H1 (cell line): ENCODE results near the gene EOLA1. TPM values are rescaled to one million over a fixed set of nuclear protein-coding genes. Genes with fewer than 3 reads are reported as not detected.

Experiments
- CTCF ChIA-PET: fragments of 300-600 bp; sonication (Branson Sonifier 250); formaldehyde crosslinking; loops from one replicate; lab custom pipeline; 2021; ENCODE audit not compliant: partially characterized antibody; lab: Charles Lee
- POLR2A ChIA-PET: fragments of 300-600 bp; sonication (Branson Sonifier 250); formaldehyde crosslinking; loops from one replicate; lab custom pipeline; 2021; ENCODE audit warnings: inconsistent platforms; ENCODE audit not compliant: partially characterized antibody; lab: Charles Lee
- DNase-seq, 2 experiments: peaks; one replicate each; pipeline versions ENCODE4 v3.0.0 to v3.0.0-alpha.2; 2010 to 2022; ENCODE audit warnings: low spot score in 2 of 2, low read depth in 1 of 2, mixed read lengths in 1 of 2
- FAIRE-seq: peaks from 2 replicates; lab custom pipeline; 2011; peaks lifted over from hg19 to GRCh38; lab: Jason Lieb, UNC
- H2AFZ ChIP-seq: 2 replicates; pipeline ENCODE4 v1.8.1; 2012; ENCODE audit warnings: low read length, inconsistent platforms
- H2AK5ac ChIP-seq: 2 replicates; pipeline ENCODE4 v1.6.1; 2013; ENCODE audit warnings: low read depth, low read length
- H2BK120ac ChIP-seq: replicated peaks from 2 replicates; pipeline ENCODE3; 2013; ENCODE audit warnings: low read depth, low read length, inconsistent platforms
- H2BK12ac ChIP-seq: 2 replicates; pipeline ENCODE4 v1.6.1; 2013; ENCODE audit warnings: low read depth, low read length
- H2BK15ac ChIP-seq: 2 replicates; pipeline ENCODE4 v1.6.1; 2013; ENCODE audit warnings: low read length
- H2BK20ac ChIP-seq: 2 replicates; pipeline ENCODE4 v1.6.1; 2013; ENCODE audit warnings: low read length
- H2BK5ac ChIP-seq: 2 replicates; pipeline ENCODE4 v1.6.1; 2013; ENCODE audit warnings: low read depth, low read length
- H3K14ac ChIP-seq: 2 replicates; pipeline ENCODE4 v1.6.1; 2013; ENCODE audit warnings: inconsistent platforms; ENCODE audit not compliant: insufficient read length
- H3K18ac ChIP-seq: 2 replicates; pipeline ENCODE4 v1.6.1; 2013; ENCODE audit warnings: low read length; ENCODE audit errors: extremely low read depth
- H3K23ac ChIP-seq: 2 replicates; pipeline ENCODE4 v1.6.1; 2013; ENCODE audit warnings: inconsistent platforms; ENCODE audit not compliant: insufficient read length
- H3K23me2 ChIP-seq: 2 replicates; pipeline ENCODE4 v1.6.1; 2013; ENCODE audit warnings: low read depth, low read length
- H3K27ac ChIP-seq: 2 replicates; pipeline ENCODE4 v1.6.1; 2011; ENCODE audit warnings: low read depth, low read length, inconsistent platforms
- H3K27me3 ChIP-seq, 4 experiments: replicated peaks in 1 of 4; 1 replicate in 1 of 4; 2 replicates in 3 of 4; pipeline versions ENCODE4 v1.6.1 to v1.8.1; 2011 to 2013; ENCODE audit warnings: low read length in 3 of 4, mild to moderate bottlenecking in 3 of 4, inconsistent platforms in 2 of 4, mixed read lengths in 2 of 4, moderate library complexity in 1 of 4; ENCODE audit not compliant: control insufficient read depth in 3 of 4, insufficient read depth in 3 of 4; ENCODE audit errors: extremely low read depth in 1 of 4
- H3K36me3 ChIP-seq, 4 experiments: 2 replicates each; pipeline versions ENCODE4 v1.6.1 to v1.8.1; 2011 to 2013; ENCODE audit warnings: mild to moderate bottlenecking in 4 of 4, low read length in 3 of 4, moderate library complexity in 2 of 4, control low read depth in 1 of 4, inconsistent platforms in 1 of 4; ENCODE audit not compliant: insufficient read depth in 4 of 4, control insufficient read depth in 2 of 4
- H3K4ac ChIP-seq: replicated peaks from 2 replicates; pipeline ENCODE3; 2013; ENCODE audit warnings: low read length, low read depth, mixed read lengths, inconsistent platforms; ENCODE audit not compliant: insufficient read length
- H3K4me1 ChIP-seq, 4 experiments: replicated peaks in 1 of 4; 1 replicate in 1 of 4; 2 replicates in 3 of 4; pipeline versions ENCODE4 v1.6.1 to v1.8.1; 2011 to 2013; ENCODE audit warnings: low read length in 3 of 4, inconsistent platforms in 2 of 4, mixed read lengths in 1 of 4; ENCODE audit not compliant: insufficient read depth in 4 of 4, control insufficient read depth in 3 of 4
- H3K4me2 ChIP-seq, 2 experiments: 2 replicates each; pipeline versions ENCODE4 v1.6.1 to v1.8.1; 2011 to 2013; ENCODE audit warnings: low read depth in 2 of 2, low read length in 2 of 2, control low read depth in 1 of 2, inconsistent platforms in 1 of 2, mild to moderate bottlenecking in 1 of 2; ENCODE audit not compliant: insufficient read depth in 1 of 2
- H3K4me3 ChIP-seq, 4 experiments: fragments of 200-600, 300-600 bp in 1 of 4; sonication (generic), shearing (Covaris generic), sonication (Bioruptor Twin) in 1 of 4; 2 replicates each; pipeline versions ENCODE4 v1.5.1 to v1.8.1; 2011 to 2016; ENCODE audit warnings: low read length in 4 of 4, low read depth in 3 of 4, control low read depth in 2 of 4, inconsistent platforms in 2 of 4, mild to moderate bottlenecking in 2 of 4, mixed read lengths in 1 of 4, moderate library complexity in 1 of 4; ENCODE audit not compliant: insufficient read depth in 2 of 4; ENCODE audit errors: extremely low read depth in 1 of 4
- H3K56ac ChIP-seq: replicated peaks from 2 replicates; pipeline ENCODE3; 2013; ENCODE audit warnings: low read depth, mild to moderate bottlenecking, mixed read lengths, low read length, inconsistent platforms; ENCODE audit not compliant: insufficient read length
- H3K79me1 ChIP-seq: 2 replicates; pipeline ENCODE4 v1.6.1; 2013; ENCODE audit warnings: low read depth, low read length, control low read depth
- H3K79me2 ChIP-seq, 2 experiments: 2 replicates each; pipeline versions ENCODE4 v1.6.1 to v1.8.1; 2012 to 2013; ENCODE audit warnings: low read length in 2 of 2, mild to moderate bottlenecking in 2 of 2, inconsistent platforms in 1 of 2; ENCODE audit not compliant: insufficient read depth in 2 of 2, control insufficient read depth in 1 of 2
- H3K9ac ChIP-seq, 4 experiments: replicated peaks in 1 of 4; 1 replicate in 1 of 4; 2 replicates in 3 of 4; pipeline versions ENCODE4 v1.6.1 to v1.8.1; 2011 to 2013; ENCODE audit warnings: low read depth in 3 of 4, low read length in 3 of 4, control low read depth in 2 of 4, mild to moderate bottlenecking in 2 of 4, moderate library complexity in 2 of 4, inconsistent platforms in 1 of 4; ENCODE audit errors: extremely low read depth in 1 of 4
- H3K9me3 ChIP-seq, 2 experiments: 2 replicates each; pipeline versions ENCODE4 v1.6.1 to v1.8.1; 2012 to 2013; ENCODE audit warnings: mild to moderate bottlenecking in 2 of 2, moderate library complexity in 2 of 2, control low read depth in 1 of 2, inconsistent platforms in 1 of 2, low read depth in 1 of 2, low read length in 1 of 2, mixed read lengths in 1 of 2; ENCODE audit not compliant: insufficient read depth in 2 of 2
- H4K20me1 ChIP-seq, 2 experiments: replicated peaks in 1 of 2; 2 replicates each; pipeline versions ENCODE3 to v1.8.1; 2011 to 2013; ENCODE audit warnings: inconsistent platforms in 2 of 2, low read length in 2 of 2, mild to moderate bottlenecking in 1 of 2; ENCODE audit not compliant: insufficient read depth in 2 of 2, control insufficient read depth in 1 of 2
- H4K5ac ChIP-seq: 2 replicates; pipeline ENCODE4 v1.6.1; 2013; ENCODE audit warnings: low read length, low read depth, mixed read lengths, inconsistent platforms; ENCODE audit not compliant: insufficient read length
- H4K8ac ChIP-seq: 2 replicates; pipeline ENCODE4 v1.8.0; 2013; ENCODE audit warnings: mild to moderate bottlenecking, moderate library complexity, low read length, inconsistent platforms; ENCODE audit not compliant: insufficient read depth; ENCODE audit errors: extremely low read depth
- H4K91ac ChIP-seq: replicated peaks from 2 replicates; pipeline ENCODE3; 2013; ENCODE audit warnings: low read length, mixed read lengths, inconsistent platforms; ENCODE audit not compliant: insufficient read length
- BRCA1 ChIP-seq: IDR thresholded peaks from 2 replicates; pipeline ENCODE4 v1.6.1; 2012; ENCODE audit warnings: low read depth, low read length, improper control_type of control experiment
- E2F6 ChIP-seq: IDR thresholded peaks from 2 replicates; pipeline ENCODE4 v1.6.1; 2012; ENCODE audit warnings: inconsistent platforms
- GTF2F1 ChIP-seq: IDR thresholded peaks from 2 replicates; pipeline ENCODE4 v1.6.1; 2012; ENCODE audit warnings: low read depth, low read length, improper control_type of control experiment, borderline replicate concordance
- KDM1A ChIP-seq: fragments of 200-600, 300-600 bp; sonication (generic); IDR thresholded peaks from 2 replicates; pipeline ENCODE4 v1.7.1; 2016; ENCODE audit warnings: mild to moderate bottlenecking, low read length, borderline replicate concordance
- KDM4A ChIP-seq: IDR thresholded peaks from one replicate; pipeline ENCODE4 v1.7.1; 2012; ENCODE audit warnings: low read depth, mild to moderate bottlenecking, moderate library complexity, low read length, inconsistent platforms; ENCODE audit not compliant: severe bottlenecking
- POU5F1 ChIP-seq: IDR thresholded peaks from 2 replicates; pipeline ENCODE4 v1.6.1; 2011; ENCODE audit warnings: low read depth, mild to moderate bottlenecking, low read length, moderate library complexity
- SAP30 ChIP-seq: fragments of 300-600 bp; sonication (generic); IDR thresholded peaks from 2 replicates; pipeline ENCODE4 v1.7.1; 2012; ENCODE audit warnings: low read length, moderate library complexity, mild to moderate bottlenecking, inconsistent platforms; ENCODE audit not compliant: insufficient read depth, insufficient replicate concordance
- USF2 ChIP-seq: IDR thresholded peaks from 2 replicates; pipeline ENCODE4 v1.6.1; 2011; ENCODE audit warnings: low read length, improper control_type of control experiment
- WGBS, 2 experiments: shearing (Covaris generic) in 1 of 2; methylation state at CpG; one replicate each; pipeline versions ENCODE4 v1.1.6 to v1.1.7; 2013 to 2015; ENCODE audit warnings: low lambda C conversion rate in 2 of 2, mixed read lengths in 2 of 2, inconsistent platforms in 1 of 2, low coverage in 1 of 2, missing lambda C conversion rate in 1 of 2; ENCODE audit not compliant: insufficient replicate concordance in 2 of 2, insufficient coverage in 1 of 2, insufficient read length in 1 of 2; ENCODE audit errors: extremely low coverage in 1 of 2, missing lambda C conversion rate in 1 of 2; 5-methylcytosine and 5-hydroxymethylcytosine counted together
- polyA plus RNA-seq, 7 experiments: library from polyadenylated mRNA; depleted of rRNA in 3 of 7; stranded (reverse) in 5 of 7; unstranded in 2 of 7; fragments of >200 nt in 5 of 7; fragments of 200-250 nt in 2 of 7; gene quantifications; 1 replicate in 5 of 7; 2 replicates in 1 of 7; 4 replicates in 1 of 7; pipeline versions ENCODE4 v1.2.1 to v1.2.3, GENCODE V29; 2011 to 2013; ENCODE audit warnings: missing spikeins in 2 of 7, mixed read lengths in 2 of 7
- total RNA-seq: library from RNA; stranded (reverse); fragmentation: NEBNext Ultra II Directional; extraction: Animal tissue kit (Norgen Biotek cat#: 25700); gene quantifications from 2 replicates; pipeline ENCODE4 v1.2.1, GENCODE V29; 2021

The EOLA1 gene
- total and polyA plus RNA-seq, 2 of the 8 experiments (the other 6 are each of a cell fraction or from before 2014, with no cell fraction given), result 5.4 to 7.6 TPM

GRCh38 chrX:149531599-149531998 is 9.2 kb upstream of the EOLA1 start:
- no peaks in the 10 kb centered on the region for H3K9me3 ChIP-seq
- H3K27ac ChIP-seq, result no peak overlapping the region
- H3K56ac ChIP-seq, result no peak overlapping the region
- H2BK12ac ChIP-seq, result no peak overlapping the region
- H2BK20ac ChIP-seq, result no peak overlapping the region
- no peak overlapping the region for H3K18ac ChIP-seq
- no peak overlapping the region for H3K14ac ChIP-seq
- no peaks in the 10 kb centered on the region for H3K27me3 ChIP-seq
- ChIA-PET CTCF (interaction anchor here (0.9 to 2.9 kb wide), 2 partner anchors 10 to 19 kb away, joined by 4 to 12 read pairs; no protein-coding TSS in a partner anchor), POLR2A (no interaction called here)
- H3K4me3 ChIP-seq, result no peak overlapping the region
- no peak overlapping the region for H4K5ac ChIP-seq
- H3K23ac ChIP-seq, result no peak overlapping the region
- no peak overlapping the region for H4K8ac ChIP-seq
- H4K20me1 ChIP-seq, result no peaks in the 10 kb centered on the region
- no peak for DNase-seq
- no peak overlapping the region for H3K4me2 ChIP-seq
- H3K4me1 ChIP-seq, result no peaks in the 10 kb centered on the region
- H2AK5ac ChIP-seq, result no peak overlapping the region
- H3K4ac ChIP-seq, result no peak overlapping the region
- H3K23me2 ChIP-seq, result peaks cover 1% of the 10 kb centered on the region; the same call in 1 of the 2 replicates
- H3K79me1 ChIP-seq, result no peaks in the 10 kb centered on the region
- no peak overlapping the region for H4K91ac ChIP-seq
- H3K9ac ChIP-seq, result no peak overlapping the region
- FAIRE-seq, result no peak
- WGBS, 2 experiments, result 100% methylated on average over 2 of the region's 2 CpGs; no CpG with 5 or more reads in 1 of the 2 experiments
- TF ChIP-seq SAP30 (no peak), E2F6 (no peak), KDM1A (no peak), USF2 (no peak), POU5F1 (no peak), BRCA1 (no peak), GTF2F1 (no peak), KDM4A (no peak)
- no peak overlapping the region for H2AFZ ChIP-seq
- no peak overlapping the region for H2BK5ac ChIP-seq
- H3K79me2 ChIP-seq, result no peaks in the 10 kb centered on the region
- no peaks in the 10 kb centered on the region for H3K36me3 ChIP-seq
- no peak overlapping the region for H2BK120ac ChIP-seq
- H2BK15ac ChIP-seq, result no peak overlapping the region
